IPS DF 6.9 (cell line): ENCODE measurements around the gene PTX4.

Experiments
- DNase-seq: peaks from one replicate; pipeline ENCODE4 v3.0.0-alpha.2; 2013; ENCODE audit warnings: low read depth, low spot score
- H3K27ac ChIP-seq: one replicate; pipeline ENCODE4 v1.5.1; 2013; ENCODE audit warnings: low read length, control low read depth
- H3K27me3 ChIP-seq: 2 replicates; pipeline ENCODE4 v1.6.1; 2013; ENCODE audit warnings: mild to moderate bottlenecking, low read length; ENCODE audit not compliant: control insufficient read depth, insufficient read depth
- H3K36me3 ChIP-seq: 2 replicates; pipeline ENCODE4 v1.6.1; 2013; ENCODE audit warnings: low read length; ENCODE audit not compliant: control insufficient read depth, insufficient read depth
- H3K4me1 ChIP-seq: 2 replicates; pipeline ENCODE4 v1.6.1; 2013; ENCODE audit warnings: low read length; ENCODE audit not compliant: control insufficient read depth, insufficient read depth
- H3K4me3 ChIP-seq: 2 replicates; pipeline ENCODE4 v1.5.1; 2013; ENCODE audit warnings: mild to moderate bottlenecking, low read length
- H3K9me3 ChIP-seq: 2 replicates; pipeline ENCODE4 v1.6.1; 2013; ENCODE audit warnings: low read length, inconsistent platforms; ENCODE audit not compliant: control insufficient read depth, insufficient read depth
- WGBS: extraction: QIAGEN DNeasy Blood & Tissue Kit; methylation state at CpG from one replicate; pipeline ENCODE4 v1.1.7; 2013; ENCODE audit warnings: mixed read lengths, missing lambda C conversion rate; ENCODE audit not compliant: insufficient read length, insufficient coverage; 5-methylcytosine and 5-hydroxymethylcytosine counted together

The PTX4 gene

GRCh38 chr16:1458336-1458976 lies 30.3 kb downstream of the PTX4 start:
- Histone ChIP-seq H3K27me3 (no peaks in the 10 kb centered on the region), H3K9me3 (no peaks in the 10 kb centered on the region), H3K27ac (no peak overlapping the region), H3K36me3 (peaks cover 37% of the 10 kb centered on the region), H3K4me1 (no peaks in the 10 kb centered on the region), H3K4me3 (no peak overlapping the region)
- WGBS, result no CpG with 5 or more reads among the region's 26 CpGs
- DNase-seq, result no peak

- peaks cover 38% of the 10 kb centered on the region for H3K36me3 ChIP-seq
Measured at GRCh38 chr16:1457489-1458245, 31.1 kb downstream of the PTX4 start.

GRCh38 chr16:1456951-1457350 lies 31.8 kb downstream of the PTX4 start:
- DNase-seq, result no peak
- WGBS, result no CpG with 5 or more reads among the region's 16 CpGs
- Histone ChIP-seq H3K4me3 (no peak overlapping the region), H3K27me3 (no peaks in the 10 kb centered on the region), H3K9me3 (no peaks in the 10 kb centered on the region), H3K36me3 (peaks cover 45% of the 10 kb centered on the region), H3K27ac (no peak overlapping the region), H3K4me1 (no peaks in the 10 kb centered on the region)

More at GRCh38 chr16:1457489-1458245, 31.1 kb downstream of the PTX4 start:
- Histone ChIP-seq H3K27ac (no peak overlapping the region), H3K27me3 (no peaks in the 10 kb centered on the region), H3K4me1 (no peaks in the 10 kb centered on the region), H3K4me3 (no peak overlapping the region), H3K9me3 (no peaks in the 10 kb centered on the region)
- WGBS, result no CpG with 5 or more reads among the region's 42 CpGs
- DNase-seq, result no peak

- Histone ChIP-seq H3K9me3 (no peaks in the 10 kb centered on the region), H3K36me3 (peaks cover 44% of the 10 kb centered on the region), H3K4me3 (no peak overlapping the region), H3K4me1 (no peaks in the 10 kb centered on the region), H3K27me3 (no peaks in the 10 kb centered on the region), H3K27ac (no peak overlapping the region)
- WGBS, result no CpG with 5 or more reads among the region's 41 CpGs
- DNase-seq, result no peak
Measured at GRCh38 chr16:1455190-1456171, 33.3 kb downstream of the PTX4 start.

GRCh38 chr16:1454561-1454960 lies 34.2 kb downstream of the PTX4 start:
- Histone ChIP-seq H3K4me3 (no peak overlapping the region), H3K9me3 (no peaks in the 10 kb centered on the region), H3K36me3 (peaks cover 40% of the 10 kb centered on the region), H3K27me3 (no peaks in the 10 kb centered on the region), H3K4me1 (no peaks in the 10 kb centered on the region), H3K27ac (no peak overlapping the region)
- WGBS, result no CpG with 5 or more reads among the region's 17 CpGs
- DNase-seq, result no peak

GRCh38 chr16:1453316-1453715 lies 35.4 kb downstream of the PTX4 start:
- DNase-seq, result no peak
- no peaks in the 10 kb centered on the region for H3K4me1 ChIP-seq
- no CpG with 5 or more reads among the region's 19 CpGs for WGBS

GRCh38 chr16:1452530-1452929 lies 36.2 kb downstream of the PTX4 start:
- H3K4me1 ChIP-seq, result no peaks in the 10 kb centered on the region
- H3K9me3 ChIP-seq, result no peaks in the 10 kb centered on the region
- no peaks in the 10 kb centered on the region for H3K27me3 ChIP-seq
- WGBS, result no CpG with 5 or more reads among the region's 20 CpGs
- peaks cover 50% of the 10 kb centered on the region for H3K36me3 ChIP-seq
- H3K4me3 ChIP-seq, result no peak overlapping the region
- H3K27ac ChIP-seq, result no peak overlapping the region
- DNase-seq, result no peak

More at GRCh38 chr16:1453316-1453715, 35.4 kb downstream of the PTX4 start:
- Histone ChIP-seq H3K9me3 (no peaks in the 10 kb centered on the region), H3K27me3 (no peaks in the 10 kb centered on the region), H3K27ac (no peak overlapping the region), H3K36me3 (peaks cover 45% of the 10 kb centered on the region), H3K4me3 (no peak overlapping the region)

- Histone ChIP-seq H3K9me3 (no peaks in the 10 kb centered on the region), H3K27ac (no peak overlapping the region), H3K27me3 (no peaks in the 10 kb centered on the region), H3K36me3 (peaks cover 52% of the 10 kb centered on the region), H3K4me1 (no peaks in the 10 kb centered on the region), H3K4me3 (no peak overlapping the region)
- no peak for DNase-seq
- WGBS, result no CpG with 5 or more reads among the region's 34 CpGs
Measured at GRCh38 chr16:1451702-1452392, 36.9 kb downstream of the PTX4 start.

- no peak overlapping the region for H3K27ac ChIP-seq
- no peak for DNase-seq
Measured at GRCh38 chr16:1450841-1451240, 37.9 kb downstream of the PTX4 start.

GRCh38 chr16:1450218-1450617 lies 38.5 kb downstream of the PTX4 start:
- Histone ChIP-seq H3K4me3 (no peak overlapping the region), H3K36me3 (peaks cover 59% of the 10 kb centered on the region), H3K27me3 (no peaks in the 10 kb centered on the region), H3K4me1 (no peaks in the 10 kb centered on the region), H3K9me3 (no peaks in the 10 kb centered on the region), H3K27ac (no peak overlapping the region)
- DNase-seq, result no peak
- no CpG with 5 or more reads among the region's 29 CpGs for WGBS

More at GRCh38 chr16:1450841-1451240, 37.9 kb downstream of the PTX4 start:
- peaks cover 61% of the 10 kb centered on the region for H3K36me3 ChIP-seq
- no CpG with 5 or more reads among the region's 21 CpGs for WGBS
- no peaks in the 10 kb centered on the region for H3K4me1 ChIP-seq
- no peak overlapping the region for H3K4me3 ChIP-seq
- H3K9me3 ChIP-seq, result no peaks in the 10 kb centered on the region
- no peaks in the 10 kb centered on the region for H3K27me3 ChIP-seq
